HEK293T (cell line): ENCODE data around the gene HECTD1.
"Not testable (repeated sequence)": the region's sequence is repeated elsewhere in the genome, so short reads cannot be mapped to it uniquely, and the experiment has no call there.

Experiments
- CTCF ChIA-PET: fragments of 350-600 bp; formaldehyde crosslinking; extraction: SDS; loops from one replicate; lab custom pipeline; 2021; ENCODE audit warnings: antibody characterized with exemption, inconsistent platforms; lab: Yijun Ruan, JAX
- POLR2A ChIA-PET: fragments of 350-600 bp; formaldehyde crosslinking; extraction: SDS; loops from one replicate; lab custom pipeline; 2020; ENCODE audit warnings: antibody characterized with exemption, inconsistent platforms; lab: Yijun Ruan, JAX
- DNase-seq: peaks from one replicate; pipeline ENCODE4 v3.0.0; 2012; ENCODE audit warnings: mixed read lengths; ENCODE audit errors: extremely low spot score
- ARNT ChIP-seq: fragments of 450-650 bp; IDR thresholded peaks from 2 replicates; pipeline ENCODE4 v1.6.1; 2017; ENCODE audit warnings: mild to moderate bottlenecking
- BHLHE40 ChIP-seq: fragments of 450-650 bp; IDR thresholded peaks from 2 replicates; pipeline ENCODE4 v1.6.1; 2016; ENCODE audit warnings: mild to moderate bottlenecking, moderate library complexity, borderline replicate concordance
- CTBP1 ChIP-seq: fragments of 450-650 bp; IDR thresholded peaks from 2 replicates; pipeline ENCODE4 v1.6.1; 2016; ENCODE audit warnings: borderline replicate concordance
- ELF4 ChIP-seq: fragments of 450-650 bp; IDR thresholded peaks from 2 replicates; pipeline ENCODE4 v1.6.1; 2017; ENCODE audit warnings: antibody characterized with exemption
- FOXA1 ChIP-seq: fragments of 450-650 bp; IDR thresholded peaks from 2 replicates; pipeline ENCODE4 v1.6.1; 2016; ENCODE audit warnings: mild to moderate bottlenecking
- FOXK2 ChIP-seq: fragments of 450-650 bp; IDR thresholded peaks from 2 replicates; pipeline ENCODE4 v1.6.1; 2016; ENCODE audit warnings: mild to moderate bottlenecking
- FOXM1 ChIP-seq: fragments of 450-650 bp; IDR thresholded peaks from 2 replicates; pipeline ENCODE4 v1.6.1; 2017; ENCODE audit warnings: mild to moderate bottlenecking, borderline replicate concordance
- LEF1 ChIP-seq: fragments of 450-650 bp; IDR thresholded peaks from 2 replicates; pipeline ENCODE4 v1.6.1; 2017; ENCODE audit warnings: mild to moderate bottlenecking, borderline replicate concordance
- NFRKB ChIP-seq: fragments of 450-650 bp; IDR thresholded peaks from 2 replicates; pipeline ENCODE4 v1.6.1; 2016; ENCODE audit warnings: mild to moderate bottlenecking, moderate library complexity
- PKNOX1 ChIP-seq: fragments of 450-650 bp; IDR thresholded peaks from 2 replicates; pipeline ENCODE4 v1.6.1; 2016
- SP1 ChIP-seq: fragments of 450-650 bp; IDR thresholded peaks from 2 replicates; pipeline ENCODE4 v1.6.1; 2017
- SUZ12 ChIP-seq: fragments of 450-650 bp; IDR thresholded peaks from 2 replicates; pipeline ENCODE4 v1.6.1; 2016; ENCODE audit warnings: mild to moderate bottlenecking
- TARDBP ChIP-seq: fragments of 450-650 bp; IDR thresholded peaks from 2 replicates; pipeline ENCODE4 v1.6.1; 2016
- ZNF384 ChIP-seq: fragments of 450-650 bp; IDR thresholded peaks from 2 replicates; pipeline ENCODE4 v1.6.1; 2016

Gene HECTD1

DNA sequence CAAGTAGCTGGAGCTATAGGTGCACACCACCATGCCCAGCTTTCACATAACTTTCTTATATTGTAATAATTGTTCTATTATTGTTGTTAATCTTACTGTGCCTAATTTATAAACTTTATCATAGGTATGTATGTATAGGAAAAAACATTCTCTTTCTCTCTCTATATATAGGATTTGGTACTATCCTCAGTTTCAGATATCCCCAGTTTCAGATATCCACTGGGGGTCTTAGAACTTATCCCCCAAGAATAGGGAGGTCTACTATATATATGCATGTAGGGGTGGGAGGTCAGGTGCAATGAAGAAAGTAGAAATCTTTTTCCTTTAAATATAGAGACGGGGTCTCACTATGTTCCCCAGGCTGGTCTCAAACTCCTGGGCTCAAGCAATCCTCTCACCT lies 110.5 kb downstream of the HECTD1 start:
- CTCF ChIA-PET: no interaction called here

DNA sequence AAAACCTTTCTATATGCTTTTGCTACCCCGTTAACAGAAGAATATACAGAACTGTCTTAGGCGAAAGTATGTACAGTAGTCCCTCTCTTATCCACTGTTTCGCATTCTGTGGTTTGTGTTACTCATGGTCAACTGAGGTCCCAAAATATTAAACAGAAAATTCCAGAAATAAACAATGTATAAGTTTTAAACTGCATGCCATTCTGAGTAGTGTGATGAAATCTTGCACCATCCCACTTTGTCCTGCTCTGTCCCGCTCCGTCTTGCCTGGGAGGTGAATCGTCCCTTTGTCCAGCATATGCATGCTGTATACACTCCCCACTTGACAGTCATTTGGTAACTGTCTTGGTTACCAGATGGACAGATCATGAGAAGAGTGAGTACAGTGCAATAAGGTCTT lies 111.3 kb downstream of the HECTD1 start:
- TF ChIP-seq FOXM1 (no peak), ELF4 (no peak), NFRKB (no peak)
- ChIA-PET CTCF (no interaction called here), POLR2A (no interaction called here)
- DNase-seq: no peak

More for the DNA sequence above, 110.5 kb downstream of the HECTD1 start:
- DNase-seq: no peak
- POLR2A ChIA-PET: no interaction called here
- TF ChIP-seq ZNF384 (no peak), SP1 (no peak), TARDBP (no peak), BHLHE40 (no peak), LEF1 (no peak), PKNOX1 (no peak)

GRCh38 chr14:31095817-31096216 lies 111.8 kb downstream of the HECTD1 start:
- DNase-seq, CTCF ChIA-PET, POLR2A ChIA-PET: not testable (repeated sequence)

- DNase-seq, POLR2A ChIA-PET: not testable (repeated sequence)
- CTCF ChIA-PET: interaction anchor here (0.7 kb wide), 1 partner anchor 486 kb away, joined by 4 read pairs; no protein-coding TSS in a partner anchor
Observed at GRCh38 chr14:31093884-31094839, 113.4 kb downstream of the HECTD1 start.

DNA sequence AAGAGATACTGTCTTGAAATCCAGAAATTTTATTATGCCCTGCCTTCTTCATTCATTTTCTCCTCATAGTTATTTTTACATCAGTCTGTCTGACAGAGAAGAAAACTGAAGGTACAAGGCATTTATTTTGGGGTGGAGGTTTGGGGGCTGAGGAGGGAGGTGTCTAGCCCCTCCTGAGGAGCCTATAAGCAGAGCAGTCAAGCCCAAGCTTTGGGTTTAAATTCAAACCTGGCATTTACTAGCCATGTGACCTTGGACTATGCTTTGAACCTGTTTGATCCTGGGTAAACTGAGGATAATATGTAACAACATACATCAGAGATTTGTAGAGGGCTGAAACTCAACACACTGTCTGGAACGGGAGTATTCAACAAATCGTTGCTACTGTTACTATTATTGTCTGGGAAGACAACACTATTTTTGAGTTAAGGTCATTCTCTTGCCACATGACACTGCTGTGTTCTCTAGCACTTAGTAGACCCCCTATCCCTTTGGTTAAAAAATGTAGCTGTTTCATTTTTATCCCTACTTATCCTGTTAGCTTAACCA lies 115.4 kb downstream of the HECTD1 start:
- no peak for TF ChIP-seq ELF4
- no peak for TF ChIP-seq FOXK2
- CTCF ChIA-PET: no interaction called here
- no peak for DNase-seq
- POLR2A ChIA-PET: no interaction called here

DNA sequence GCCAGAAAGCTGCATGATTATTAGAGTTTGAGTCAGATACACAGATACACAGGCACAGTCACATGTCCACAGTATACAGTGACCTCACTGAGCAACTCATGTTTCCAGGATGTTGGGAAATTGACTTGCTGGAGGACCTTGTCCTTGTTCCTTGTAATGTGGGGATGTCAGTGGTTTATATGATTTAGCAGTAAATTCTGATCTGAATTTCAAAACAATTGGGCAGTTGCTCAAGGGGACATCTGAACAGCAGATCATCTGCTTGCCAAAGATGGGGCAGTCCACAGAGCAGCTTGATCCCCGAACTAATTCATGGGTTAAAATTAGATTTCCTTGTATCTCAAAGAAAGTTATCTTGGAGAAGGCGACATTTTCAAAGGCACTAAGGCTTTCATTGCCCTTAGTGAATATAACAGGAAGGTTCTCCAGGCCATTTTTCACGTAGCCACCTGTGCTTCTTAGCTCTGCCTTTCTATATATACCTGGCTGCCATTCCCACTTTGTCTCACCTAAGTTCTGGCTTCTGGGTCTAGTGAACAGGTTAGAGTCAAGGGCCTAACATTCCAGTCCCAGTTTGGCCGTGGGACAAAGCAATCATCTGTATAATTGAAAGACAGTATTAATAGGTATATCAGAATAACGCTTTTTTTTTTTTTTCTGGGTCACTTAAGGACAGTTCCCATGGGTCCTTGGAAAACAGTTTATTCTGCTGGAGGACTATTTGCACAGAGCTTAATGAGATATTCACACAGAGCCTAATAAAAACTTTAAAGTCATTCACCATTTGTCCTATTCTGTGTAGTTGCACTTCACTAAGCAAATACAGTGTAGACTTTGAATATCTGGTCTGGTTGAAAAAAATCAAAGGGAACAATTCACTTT lies 116.5 kb downstream of the HECTD1 start:
- TF ChIP-seq ZNF384: no peak
- TF ChIP-seq CTBP1: no peak
- TF ChIP-seq ELF4: no peak
- no peak for TF ChIP-seq ARNT
- TF ChIP-seq NFRKB: no peak
- TF ChIP-seq FOXM1: no peak
- no peak for TF ChIP-seq FOXA1
- TF ChIP-seq FOXK2: no peak
- TF ChIP-seq BHLHE40: no peak
- ChIA-PET POLR2A (interaction anchor here (1.0 kb wide), 1 partner anchor 65 kb away, joined by 3 read pairs; the partner anchor contains the start of gene STRN3), CTCF (interaction anchor here (0.6 kb wide), 1 partner anchor 79 kb away, joined by 3 read pairs; no protein-coding TSS in a partner anchor)
- no peak for DNase-seq

DNA sequence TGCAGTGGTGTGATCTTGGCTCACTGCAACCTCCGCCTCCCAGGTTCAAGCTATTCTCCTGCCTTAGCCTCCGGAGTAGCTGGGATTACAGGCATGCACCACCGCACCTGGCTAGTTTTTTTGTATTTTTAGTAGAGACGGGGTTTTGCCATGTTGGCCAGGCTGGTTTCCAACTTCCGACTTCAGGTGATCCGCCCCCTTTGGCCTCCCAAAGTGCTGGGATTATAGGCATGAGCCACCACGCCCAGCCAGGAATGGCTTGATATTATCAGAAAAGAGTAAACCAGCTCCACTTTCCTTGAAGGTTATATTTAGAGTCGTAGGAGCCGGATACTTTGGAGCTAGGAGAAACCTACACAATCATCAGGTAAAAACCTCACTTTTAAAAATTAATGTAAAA lies 121.1 kb downstream of the HECTD1 start:
- DNase-seq: not testable (repeated sequence)
- ChIA-PET CTCF (interaction anchor here (0.7 kb wide), 1 partner anchor 108 kb away, joined by 4 read pairs; no protein-coding TSS in a partner anchor), POLR2A (interaction anchor here (1.3 kb wide), 1 partner anchor 60 kb away, joined by 3 read pairs; the partner anchor contains the start of gene STRN3)

GRCh38 chr14:31085027-31085426 lies 122.6 kb downstream of the HECTD1 start:
- POLR2A ChIA-PET: interaction anchor here (1.3 kb wide), 1 partner anchor 59 kb away, joined by 3 read pairs; the partner anchor contains the start of gene STRN3
- CTCF ChIA-PET: no interaction called here

More at GRCh38 chr14:31085027-31085426, 122.6 kb downstream of the HECTD1 start:
- TF ChIP-seq SP1 (no peak), FOXM1 (no peak), BHLHE40 (no peak), TARDBP (no peak), ZNF384 (no peak), CTBP1 (no peak), PKNOX1 (no peak), SUZ12 (no peak), NFRKB (no peak), ARNT (no peak)
- DNase-seq: no peak
